Measurements from ENCODE around the gene KRTAP5-1. TPM values are rescaled to one million over a fixed set of nuclear protein-coding genes. Genes with fewer than 3 reads are reported as not detected.

KRTAP5-1 gene
- total RNA-seq, 1 experiment from 2014 or later: not detected

DNA sequence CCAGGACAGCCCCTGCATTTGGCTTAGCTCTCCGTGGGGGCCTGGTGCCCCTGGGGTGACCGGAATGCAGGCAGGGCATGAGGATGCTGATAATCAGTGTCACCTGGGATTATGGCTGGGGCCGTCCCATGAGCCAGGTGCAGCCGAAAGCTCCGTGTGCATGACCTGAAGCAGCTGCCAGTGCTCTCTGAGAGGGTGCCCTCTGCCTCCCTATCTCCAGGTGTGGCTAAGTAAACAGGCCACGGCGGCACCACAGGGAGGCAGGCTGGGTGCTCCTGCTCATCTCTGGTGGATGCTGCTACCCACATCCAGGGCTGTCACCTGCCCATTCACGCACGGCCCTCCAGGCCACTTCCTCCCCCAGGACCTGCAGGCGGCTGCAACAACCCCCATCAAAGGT is 42.8 kb downstream of the KRTAP5-1 start:
- H3K9me3 ChIP-seq: no peaks in the 10 kb centered on the region
- H3K4me3 ChIP-seq (ENCODE audit: low read depth, low read length): no peak overlapping the region
- H3K36me3 ChIP-seq (ENCODE audit: control insufficient read depth, insufficient read depth, low read length): no peaks in the 10 kb centered on the region
- no peaks in the 10 kb centered on the region; the same call in 1 of the 2 replicates for H3K27me3 ChIP-seq (replicated peaks; ENCODE audit: control insufficient read depth, insufficient read depth, low read length)
- no TSS peak for BruUV-seq (replicated peaks)
- H3K4me1 Mint-ChIP-seq (ENCODE audit: low read depth, unreplicated experiment): no peaks in the 10 kb centered on the region
- POLR2A ChIA-PET: no interaction called here
- DNase-seq: no peak
- peaks cover 9% of the 10 kb centered on the region for H3K4me1 ChIP-seq
- H3K9me3 Mint-ChIP-seq (ENCODE audit: unreplicated experiment): no peaks in the 10 kb centered on the region
- intact Hi-C loops (cut with micrococcal nuclease; ENCODE audit: unreplicated experiment): no loop called here
- no peaks in the 10 kb centered on the region for H3K36me3 Mint-ChIP-seq (ENCODE audit: insufficient read depth, unreplicated experiment)
- peak overlapping the region; percentile 63 for H3K27ac Mint-ChIP-seq (ENCODE audit: unreplicated experiment)
- H3K27me3 Mint-ChIP-seq (ENCODE audit: insufficient read depth, unreplicated experiment): peaks cover 2% of the 10 kb centered on the region
- CTCF ChIA-PET: interaction anchor here (1.5 kb wide), 1 partner anchor 53 kb away, joined by 6 read pairs; no protein-coding TSS in a partner anchor
- TF ChIP-seq, protein P1, sequence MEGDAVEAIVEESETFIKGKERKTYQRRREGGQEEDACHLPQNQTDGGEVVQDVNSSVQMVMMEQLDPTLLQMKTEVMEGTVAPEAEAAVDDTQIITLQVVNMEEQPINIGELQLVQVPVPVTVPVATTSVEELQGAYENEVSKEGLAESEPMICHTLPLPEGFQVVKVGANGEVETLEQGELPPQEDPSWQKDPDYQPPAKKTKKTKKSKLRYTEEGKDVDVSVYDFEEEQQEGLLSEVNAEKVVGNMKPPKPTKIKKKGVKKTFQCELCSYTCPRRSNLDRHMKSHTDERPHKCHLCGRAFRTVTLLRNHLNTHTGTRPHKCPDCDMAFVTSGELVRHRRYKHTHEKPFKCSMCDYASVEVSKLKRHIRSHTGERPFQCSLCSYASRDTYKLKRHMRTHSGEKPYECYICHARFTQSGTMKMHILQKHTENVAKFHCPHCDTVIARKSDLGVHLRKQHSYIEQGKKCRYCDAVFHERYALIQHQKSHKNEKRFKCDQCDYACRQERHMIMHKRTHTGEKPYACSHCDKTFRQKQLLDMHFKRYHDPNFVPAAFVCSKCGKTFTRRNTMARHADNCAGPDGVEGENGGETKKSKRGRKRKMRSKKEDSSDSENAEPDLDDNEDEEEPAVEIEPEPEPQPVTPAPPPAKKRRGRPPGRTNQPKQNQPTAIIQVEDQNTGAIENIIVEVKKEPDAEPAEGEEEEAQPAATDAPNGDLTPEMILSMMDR (IDR thresholded peaks at IDR 0.05; ENCODE audit: insufficient read depth in 1 of 2, low read depth in 1 of 2, low read length in 1 of 2, severe bottlenecking in 1 of 2, unreplicated experiment in 1 of 2): no peak
- no peak overlapping the region for H3K4me3 Mint-ChIP-seq (ENCODE audit: unreplicated experiment)

DNA sequence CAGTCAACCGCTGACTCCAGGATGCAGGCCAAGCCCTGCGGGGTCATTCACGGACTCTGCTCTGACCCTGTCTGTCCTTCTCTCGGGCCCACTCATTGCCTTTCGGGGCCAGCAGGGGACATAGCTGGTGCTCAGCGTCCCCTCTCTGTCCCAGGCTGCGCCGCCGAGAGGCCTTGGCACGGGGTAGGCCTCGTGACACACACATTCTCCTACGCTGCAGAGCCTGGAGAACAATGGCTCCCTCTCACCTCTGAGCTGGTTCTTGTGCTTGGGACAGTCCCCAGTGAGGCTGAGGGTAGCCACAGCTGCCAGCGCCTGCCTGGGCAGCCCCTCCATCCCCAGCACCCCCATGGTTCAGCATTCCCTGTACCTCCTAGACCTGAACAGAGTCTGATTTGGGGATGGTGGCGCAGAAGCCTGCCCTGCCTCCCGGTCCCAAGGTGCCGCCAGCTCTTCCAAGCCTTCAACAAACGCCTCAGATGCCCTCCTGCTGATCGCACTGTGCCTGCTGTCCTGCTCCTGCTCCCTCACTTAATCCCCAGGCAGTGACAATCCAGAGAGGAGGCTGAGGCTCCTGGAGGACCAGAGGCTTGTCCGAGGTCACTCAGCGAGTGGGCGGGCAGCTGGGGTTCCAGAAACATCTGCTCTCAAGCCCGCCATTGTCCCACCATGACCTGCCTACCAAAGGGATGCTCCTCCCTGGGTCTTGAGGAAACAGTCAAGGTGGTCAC is 43.4 kb downstream of the KRTAP5-1 start:
- no peak for DNase-seq
- no peaks in the 10 kb centered on the region for H3K36me3 Mint-ChIP-seq (ENCODE audit: insufficient read depth, unreplicated experiment)
- H3K27ac Mint-ChIP-seq (ENCODE audit: unreplicated experiment): peak overlapping the region; percentile 63
- no TSS peak for BruUV-seq (replicated peaks)
- no peak overlapping the region for H3K4me3 ChIP-seq (ENCODE audit: low read depth, low read length)
- no peaks in the 10 kb centered on the region for H3K36me3 ChIP-seq (ENCODE audit: control insufficient read depth, insufficient read depth, low read length)
- no peaks in the 10 kb centered on the region for H3K9me3 ChIP-seq
- peaks cover 2% of the 10 kb centered on the region for H3K27me3 Mint-ChIP-seq (ENCODE audit: insufficient read depth, unreplicated experiment)
- CTCF ChIA-PET: interaction anchor here (1.5 kb wide), 1 partner anchor 54 kb away, joined by 6 read pairs; no protein-coding TSS in a partner anchor
- H3K9me3 Mint-ChIP-seq (ENCODE audit: unreplicated experiment): no peaks in the 10 kb centered on the region
- H3K4me1 ChIP-seq: peaks cover 8% of the 10 kb centered on the region
- no peaks in the 10 kb centered on the region for H3K4me1 Mint-ChIP-seq (ENCODE audit: low read depth, unreplicated experiment)
- POLR2A ChIA-PET: no interaction called here
- no peaks in the 10 kb centered on the region for H3K27me3 ChIP-seq (replicated peaks; ENCODE audit: control insufficient read depth, insufficient read depth, low read length)
- no peak overlapping the region for H3K4me3 Mint-ChIP-seq (ENCODE audit: unreplicated experiment)
- intact Hi-C loops (cut with micrococcal nuclease; ENCODE audit: unreplicated experiment): no loop called here
- TF ChIP-seq, protein P1 (IDR thresholded peaks at IDR 0.05; ENCODE audit: insufficient read depth in 1 of 2, low read depth in 1 of 2, low read length in 1 of 2, severe bottlenecking in 1 of 2, unreplicated experiment in 1 of 2): no peak

DNA sequence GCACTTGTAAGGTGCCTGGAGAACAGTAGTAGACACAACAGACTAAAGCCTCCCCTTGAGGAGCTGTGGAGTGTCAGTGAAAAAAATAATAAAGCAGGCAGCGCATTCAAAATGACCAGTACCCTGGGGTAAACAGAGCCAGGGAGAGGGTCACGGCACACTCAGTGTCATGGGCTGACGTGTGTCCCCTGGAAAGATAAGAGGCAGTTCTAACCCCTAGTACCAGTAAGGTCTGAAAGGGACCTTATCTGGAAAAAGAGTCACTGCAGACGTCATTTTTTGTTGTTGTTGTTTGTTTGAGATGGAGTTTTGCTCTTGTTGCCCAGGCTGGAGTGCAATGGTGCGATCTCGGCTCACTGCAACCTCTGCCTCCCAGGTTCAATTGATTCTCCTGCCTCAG is 45.0 kb downstream of the KRTAP5-1 start:
- ChIA-PET POLR2A (no interaction called here), CTCF (no interaction called here)
- no TSS peak for BruUV-seq (replicated peaks)
- no peaks in the 10 kb centered on the region for H3K9me3 Mint-ChIP-seq (ENCODE audit: unreplicated experiment)
- no peaks in the 10 kb centered on the region for H3K27me3 ChIP-seq (replicated peaks; ENCODE audit: control insufficient read depth, insufficient read depth, low read length)
- peaks cover 2% of the 10 kb centered on the region for H3K27me3 Mint-ChIP-seq (ENCODE audit: insufficient read depth, unreplicated experiment)
- no peak overlapping the region for H3K4me3 ChIP-seq (ENCODE audit: low read depth, low read length)
- no peaks in the 10 kb centered on the region for H3K36me3 Mint-ChIP-seq (ENCODE audit: insufficient read depth, unreplicated experiment)
- no peaks in the 10 kb centered on the region for H3K4me1 Mint-ChIP-seq (ENCODE audit: low read depth, unreplicated experiment)
- H3K36me3 ChIP-seq (ENCODE audit: control insufficient read depth, insufficient read depth, low read length): no peaks in the 10 kb centered on the region
- H3K9me3 ChIP-seq: no peaks in the 10 kb centered on the region
- TF ChIP-seq, protein P1 (IDR thresholded peaks at IDR 0.05; ENCODE audit: insufficient read depth in 1 of 2, low read depth in 1 of 2, low read length in 1 of 2, severe bottlenecking in 1 of 2, unreplicated experiment in 1 of 2): no peak
- no peak overlapping the region for H3K27ac Mint-ChIP-seq (ENCODE audit: unreplicated experiment)
- no peak overlapping the region for H3K4me3 Mint-ChIP-seq (ENCODE audit: unreplicated experiment)
- H3K4me1 ChIP-seq: no peaks in the 10 kb centered on the region
- intact Hi-C loops (cut with micrococcal nuclease; ENCODE audit: unreplicated experiment): no loop called here
- no peak for DNase-seq

All from Caco-2 (cell line).